ENCODE measurements around the gene KASH5.
A peak's percentile ranks its signal among the peaks of the same experiment; 100 is the strongest.
"Not testable (repeated sequence)": the region's sequence is repeated elsewhere in the genome, so short reads cannot be mapped to it uniquely, and the experiment has no call there.

The KASH5 gene

DNA sequence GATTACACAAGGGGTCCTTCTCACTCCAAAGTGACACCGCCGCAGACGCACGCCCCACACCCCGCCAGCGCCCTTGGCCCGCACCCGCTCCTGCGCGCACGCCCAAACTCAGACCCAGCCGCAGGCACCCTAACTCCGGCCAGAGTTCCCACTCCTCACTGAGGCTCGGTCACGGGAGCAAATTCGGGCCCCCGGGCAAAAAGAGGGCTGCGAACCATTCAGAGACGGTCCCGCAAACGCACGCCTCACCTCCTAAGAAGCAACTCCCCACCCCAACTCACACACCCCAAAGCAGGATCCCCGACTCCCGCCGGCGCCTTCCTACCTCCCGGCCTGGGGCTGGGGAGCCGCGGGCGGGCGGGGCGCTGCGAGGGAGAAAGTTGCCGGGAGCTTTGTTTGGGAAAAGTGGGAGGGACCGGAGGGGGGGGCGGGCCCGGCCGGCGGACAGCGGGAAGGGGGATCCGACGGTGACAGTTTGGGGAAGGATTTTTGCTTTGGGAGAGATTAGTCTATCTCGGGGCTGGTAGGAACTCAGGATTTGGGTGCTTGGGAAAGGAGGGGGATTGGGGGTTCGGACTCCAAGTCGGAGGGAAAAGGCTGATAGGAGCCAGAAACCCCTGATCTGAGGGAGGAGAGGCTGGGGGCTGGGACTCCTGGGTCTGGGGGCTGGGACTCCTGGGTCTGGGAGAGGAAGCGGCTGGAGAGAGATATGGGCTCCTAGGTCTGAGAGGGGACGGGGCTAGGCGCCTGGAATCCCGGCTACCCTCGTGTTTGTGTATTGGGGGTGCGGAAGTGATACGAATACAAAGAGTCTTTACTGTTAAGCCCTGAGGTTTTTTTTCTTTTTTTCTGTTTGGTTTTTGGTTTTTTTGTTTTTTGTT lies 25.8 kb upstream of the KASH5 start, which contains the start of gene TEAD2:
TEAD2 (minus strand) TSS at position 369 of the 881 bp plus-strand sequence. CDS start 2,341 bp downstream, outside the sequence.
- DNase-seq (ENCODE audit: low read depth in 2 of 2, low spot score in 1 of 2), result no peak

DNA sequence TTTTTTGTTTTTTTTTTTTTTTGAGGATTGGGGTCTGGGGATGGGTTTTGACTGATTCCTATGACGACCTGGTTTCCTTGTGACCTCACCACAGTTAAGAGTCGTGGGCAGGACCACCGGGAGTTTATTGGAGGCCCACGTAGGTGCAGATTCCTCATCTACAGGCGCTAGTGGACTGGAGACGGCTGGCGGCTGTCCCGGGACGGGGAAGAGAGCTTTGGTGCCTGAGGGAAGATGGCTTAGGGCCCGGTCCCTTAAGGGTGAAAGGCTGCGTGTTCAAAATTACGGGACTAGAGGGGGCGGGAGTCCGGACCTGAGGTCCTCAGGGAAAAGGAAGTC lies 25.2 kb upstream of the KASH5 start:
- no peak for DNase-seq (ENCODE audit: low read depth in 2 of 2, low spot score in 1 of 2)

DNA sequence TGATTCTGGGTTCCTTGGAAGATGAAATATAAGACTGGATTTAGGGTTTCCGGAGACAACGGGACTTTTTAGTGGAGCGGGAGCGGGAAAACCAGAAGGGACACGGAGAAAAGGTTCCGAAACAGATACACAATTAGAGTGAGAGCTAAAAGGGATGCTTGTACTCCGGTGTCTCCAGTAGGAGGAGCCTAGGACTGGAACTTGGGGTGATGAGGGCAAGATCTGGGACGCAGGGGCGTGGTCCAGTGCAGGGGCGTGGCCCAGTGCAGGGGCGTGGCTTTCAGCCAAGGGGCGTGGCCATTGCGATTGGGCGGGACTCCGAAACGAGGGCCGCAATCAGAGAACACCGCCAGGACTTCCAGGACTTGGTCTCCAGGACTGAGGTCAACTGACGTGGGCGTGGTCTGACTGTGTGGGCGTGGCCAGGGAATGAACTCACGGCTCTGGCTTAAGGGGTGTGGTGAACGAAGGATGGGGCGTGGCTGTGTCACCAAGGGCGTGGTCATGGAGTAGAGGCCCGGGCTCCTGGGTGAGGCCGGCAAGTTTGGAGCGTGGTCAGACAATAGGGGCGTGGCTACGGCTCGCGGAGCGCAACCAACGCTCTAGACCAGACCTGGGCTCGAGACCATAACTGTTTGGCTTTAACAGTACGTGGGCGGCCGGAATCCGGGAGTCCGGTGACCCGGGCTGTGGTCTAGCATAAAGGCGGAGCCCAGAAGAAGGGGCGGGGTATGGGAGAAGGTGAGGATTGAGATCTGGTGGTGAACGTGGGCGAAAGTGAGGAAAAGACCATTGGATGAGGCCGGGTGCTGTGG lies 24.6 kb upstream of the KASH5 start, which contains the start of gene DKKL1:
DKKL1 (plus strand) TSS at position 610 of the 815 bp plus-strand sequence; CDS start at position 732, 122 bp downstream.
- DNase-seq (ENCODE audit: low read depth in 2 of 2, low spot score in 1 of 2), result peak; percentile 14 to 41

DNA sequence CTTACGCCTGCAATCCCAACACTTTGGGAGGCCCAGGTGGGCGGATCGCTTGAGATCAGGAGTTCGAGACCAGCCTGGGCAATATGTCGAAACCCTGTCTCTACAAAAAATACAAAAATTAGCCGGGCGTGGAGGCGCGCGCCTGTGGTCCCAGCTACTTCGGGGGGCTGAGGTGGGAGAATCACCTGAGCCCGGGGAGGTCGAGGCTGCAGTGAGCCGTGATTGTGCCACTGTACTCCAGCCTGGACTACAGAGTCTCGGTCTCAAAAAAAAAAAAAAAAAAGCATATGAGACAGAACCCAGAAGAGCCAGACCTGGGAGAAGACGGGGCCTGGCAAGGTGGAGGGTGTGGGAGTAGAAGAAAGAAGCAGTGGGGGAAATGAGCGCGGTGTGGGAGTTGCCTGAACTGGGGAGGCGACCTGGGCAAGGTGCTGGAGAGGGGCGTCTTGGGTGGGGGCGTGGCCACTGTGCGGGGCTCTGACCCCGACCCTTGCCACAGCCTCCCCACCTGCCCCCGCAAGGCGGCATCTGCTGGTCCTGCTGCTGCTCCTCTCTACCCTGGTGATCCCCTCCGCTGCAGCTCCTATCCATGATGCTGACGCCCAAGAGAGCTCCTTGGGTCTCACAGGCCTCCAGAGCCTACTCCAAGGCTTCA lies 23.8 kb upstream of the KASH5 start:
- no peak for DNase-seq (ENCODE audit: low read depth in 2 of 2, low spot score in 1 of 2)

DNA sequence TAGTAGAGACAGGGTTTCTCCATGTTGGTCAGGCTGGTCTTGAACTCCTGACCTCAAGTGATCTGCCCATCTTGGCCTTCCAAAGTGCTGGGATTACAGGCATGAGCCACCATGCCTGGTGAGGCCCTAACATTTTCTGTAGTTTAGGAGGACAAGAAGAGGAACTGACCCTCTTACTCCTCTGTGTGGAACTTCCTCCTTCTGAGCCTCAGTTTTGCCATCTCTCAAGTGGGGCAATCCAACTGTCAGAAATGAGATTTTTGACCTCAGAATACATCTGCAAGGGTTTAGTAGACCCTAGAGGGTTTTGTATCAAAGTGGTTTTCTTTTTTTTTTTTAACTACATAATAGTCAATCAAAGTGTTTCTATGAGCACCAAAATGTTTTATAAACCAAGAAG lies 21.9 kb upstream of the KASH5 start:
- no peak for DNase-seq (ENCODE audit: low read depth in 2 of 2, low spot score in 1 of 2)

DNA sequence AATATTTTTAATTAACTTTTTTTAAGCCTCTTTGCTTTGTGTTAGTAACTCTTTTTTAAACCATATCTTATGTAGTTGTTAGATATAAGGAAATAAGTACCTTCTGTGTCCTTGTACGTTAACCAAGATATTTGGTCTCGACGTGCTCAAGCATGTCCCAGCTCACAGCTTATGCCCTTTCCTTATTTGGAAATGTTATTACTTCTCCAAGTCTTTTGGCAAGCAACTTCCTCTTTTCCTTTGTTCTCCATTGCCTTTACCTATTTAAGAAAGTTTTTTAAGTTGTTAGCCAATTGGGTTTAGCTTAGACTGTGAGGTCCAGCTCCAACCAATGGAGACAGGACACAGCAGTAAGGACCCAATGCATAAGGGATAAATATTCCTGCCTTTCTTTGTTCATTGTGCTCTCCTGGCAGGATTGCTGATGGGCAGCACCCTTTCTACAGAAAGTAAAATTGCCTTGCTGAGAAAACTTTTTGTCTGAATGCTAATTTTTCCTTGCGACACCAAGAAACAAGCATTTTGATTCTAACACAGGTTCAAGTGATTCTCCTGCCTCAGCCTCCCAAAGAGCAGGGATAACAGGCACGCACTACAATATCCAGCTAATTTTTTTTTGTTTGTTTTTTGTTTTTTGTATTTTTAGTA lies 19.2 kb upstream of the KASH5 start:
- DNase-seq (ENCODE audit: low read depth in 2 of 2, low spot score in 1 of 2), result no peak

DNA sequence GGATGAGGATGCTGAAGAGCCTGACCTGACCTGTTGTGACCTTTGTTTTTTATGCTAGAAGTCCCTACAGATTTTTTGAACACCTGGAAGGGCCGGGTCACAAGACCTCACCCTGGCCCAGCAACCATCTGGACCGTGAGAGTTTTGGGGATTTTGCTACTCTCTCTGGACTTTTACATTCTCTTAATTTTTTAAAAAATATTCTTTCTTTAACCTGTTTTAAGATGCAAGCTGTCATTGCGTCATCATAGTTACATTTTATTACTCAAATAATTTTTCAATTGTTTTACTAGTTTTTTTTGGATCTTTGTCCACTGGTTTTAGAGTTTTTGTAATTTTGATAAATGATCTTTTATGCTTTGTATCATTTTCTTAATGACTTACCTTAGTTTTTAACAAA lies 16.9 kb upstream of the KASH5 start:
- DNase-seq (ENCODE audit: low read depth in 2 of 2, low spot score in 1 of 2), result no peak

DNA sequence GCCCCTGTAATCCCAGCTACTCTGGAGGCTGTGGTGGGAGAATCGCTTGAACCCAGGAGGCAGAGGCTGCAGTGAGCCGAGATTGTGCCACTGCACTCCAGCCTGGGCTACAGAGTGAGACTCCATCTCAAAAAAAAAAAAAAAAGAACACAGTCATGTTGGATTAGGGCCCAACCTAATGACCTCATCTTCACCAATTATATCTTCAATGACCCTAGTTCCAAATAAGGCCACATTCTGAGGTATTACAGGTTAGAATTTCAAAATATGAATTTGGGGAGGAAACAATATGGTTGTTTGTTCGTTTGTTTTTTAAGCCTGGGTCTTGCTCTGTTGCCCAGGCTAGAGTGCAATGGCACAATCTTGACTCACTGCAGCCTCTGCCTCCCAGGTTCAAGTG lies 14.9 kb upstream of the KASH5 start:
- DNase-seq (ENCODE audit: low read depth in 2 of 2, low spot score in 1 of 2), result not testable (repeated sequence)

DNA sequence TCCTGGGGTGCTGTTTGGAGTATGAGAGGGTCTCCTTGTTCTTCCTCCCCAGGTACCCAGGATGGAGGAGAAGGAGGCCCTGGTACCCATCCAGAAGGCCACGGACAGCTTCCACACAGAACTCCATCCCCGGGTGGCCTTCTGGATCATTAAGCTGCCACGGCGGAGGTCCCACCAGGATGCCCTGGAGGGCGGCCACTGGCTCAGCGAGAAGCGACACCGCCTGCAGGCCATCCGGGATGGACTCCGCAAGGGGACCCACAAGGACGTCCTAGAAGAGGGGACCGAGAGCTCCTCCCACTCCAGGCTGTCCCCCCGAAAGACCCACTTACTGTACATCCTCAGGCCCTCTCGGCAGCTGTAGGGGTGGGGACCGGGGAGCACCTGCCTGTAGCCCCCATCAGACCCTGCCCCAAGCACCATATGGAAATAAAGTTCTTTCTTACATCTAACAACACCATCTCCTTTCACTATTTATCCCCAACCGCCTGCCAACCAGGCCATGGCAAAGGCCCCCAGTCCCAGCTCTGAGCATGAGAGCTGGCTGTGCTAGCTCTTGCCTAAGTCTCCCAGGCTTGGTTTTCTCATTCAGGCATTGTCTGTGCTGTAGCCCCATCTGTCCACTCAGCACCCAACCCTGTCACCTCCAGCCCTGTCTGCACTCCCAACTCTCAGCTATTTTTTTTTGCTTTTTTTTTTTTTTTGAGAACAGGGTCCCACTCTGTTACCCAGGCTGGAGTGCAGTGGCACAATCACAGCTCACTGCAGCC lies 13.2 kb upstream of the KASH5 start:
- DNase-seq (ENCODE audit: low read depth in 2 of 2, low spot score in 1 of 2), result no peak

DNA sequence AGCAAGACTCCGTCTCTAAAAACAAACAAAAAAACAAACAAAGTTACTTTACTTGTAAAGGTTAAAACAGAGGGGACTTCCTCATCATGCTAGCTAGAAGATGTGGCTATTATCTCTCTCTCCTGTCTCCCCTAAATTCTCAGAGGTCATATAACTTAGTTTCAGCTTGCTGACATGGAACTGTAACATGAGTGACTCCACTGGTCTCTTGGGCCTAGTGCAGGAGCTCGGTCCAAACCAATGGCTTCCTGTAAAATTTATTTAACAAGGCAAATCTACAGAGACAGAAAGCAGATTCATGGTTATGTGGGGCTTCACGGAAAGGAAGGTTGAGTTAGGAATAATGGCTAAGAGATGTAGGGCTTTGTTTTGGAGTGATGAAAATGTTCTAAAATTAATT lies 9.5 kb upstream of the KASH5 start:
- DNase-seq (ENCODE audit: low read depth in 2 of 2, low spot score in 1 of 2), result no peak

DNA sequence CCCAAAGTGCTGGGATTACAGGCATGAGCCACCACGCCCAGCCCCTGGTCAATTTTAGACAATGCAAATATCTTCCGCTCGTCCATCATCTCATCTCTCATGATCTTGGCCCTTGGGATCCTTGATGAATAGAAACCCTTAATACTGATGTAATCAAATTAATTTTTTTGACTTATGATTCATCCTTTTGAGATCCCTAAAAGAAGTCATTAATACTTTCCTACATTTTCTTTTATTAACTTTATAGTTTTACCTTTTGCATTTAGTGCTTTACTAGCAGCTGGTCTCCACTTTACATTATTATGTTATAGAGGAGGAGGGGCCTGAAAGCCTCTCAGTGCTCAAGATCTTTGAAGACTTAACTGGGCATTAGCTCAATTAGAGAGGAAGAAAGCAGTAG lies 7.7 kb upstream of the KASH5 start:
- no peak for DNase-seq (ENCODE audit: low read depth in 2 of 2, low spot score in 1 of 2)

DNA sequence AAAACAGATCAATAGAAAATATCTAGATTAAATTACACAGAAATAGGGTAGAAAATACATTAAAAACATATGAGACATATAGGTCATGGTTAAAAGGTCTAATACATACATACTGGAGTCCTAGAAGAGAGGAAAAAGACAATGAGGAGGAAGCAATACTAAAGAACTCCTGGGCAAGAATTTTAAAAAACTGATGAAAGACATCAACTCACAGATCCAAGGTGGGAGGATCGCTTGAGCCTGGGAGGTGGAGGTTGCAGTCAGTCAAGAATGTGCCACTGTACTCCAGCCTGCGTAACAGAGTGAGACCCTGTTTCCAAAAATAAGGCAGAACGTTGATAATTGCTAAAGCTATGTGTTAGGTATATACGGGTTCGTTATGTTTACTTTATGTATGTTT lies 5.4 kb upstream of the KASH5 start:
- no peak for DNase-seq (ENCODE audit: low read depth in 2 of 2, low spot score in 1 of 2)

DNA sequence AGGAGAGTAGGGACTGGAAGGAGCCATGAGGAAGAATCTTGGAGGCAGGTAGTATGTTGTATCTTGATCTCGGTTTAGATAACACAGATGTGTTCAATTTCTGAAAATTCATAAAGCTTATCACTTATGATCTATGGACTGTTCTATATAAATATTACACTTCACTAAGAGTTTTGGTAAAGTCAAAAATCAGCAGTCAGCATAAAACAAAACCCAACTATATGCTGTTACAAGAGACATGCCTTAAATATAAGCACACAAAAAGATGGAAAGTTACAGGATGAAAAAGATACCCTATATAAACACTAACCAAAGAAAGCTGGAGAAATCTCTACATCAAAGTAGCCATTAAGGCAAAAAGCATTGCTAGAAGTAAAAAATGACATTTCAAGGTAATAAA lies 4.5 kb upstream of the KASH5 start:
- no peak for DNase-seq (ENCODE audit: low read depth in 2 of 2, low spot score in 1 of 2)

DNA sequence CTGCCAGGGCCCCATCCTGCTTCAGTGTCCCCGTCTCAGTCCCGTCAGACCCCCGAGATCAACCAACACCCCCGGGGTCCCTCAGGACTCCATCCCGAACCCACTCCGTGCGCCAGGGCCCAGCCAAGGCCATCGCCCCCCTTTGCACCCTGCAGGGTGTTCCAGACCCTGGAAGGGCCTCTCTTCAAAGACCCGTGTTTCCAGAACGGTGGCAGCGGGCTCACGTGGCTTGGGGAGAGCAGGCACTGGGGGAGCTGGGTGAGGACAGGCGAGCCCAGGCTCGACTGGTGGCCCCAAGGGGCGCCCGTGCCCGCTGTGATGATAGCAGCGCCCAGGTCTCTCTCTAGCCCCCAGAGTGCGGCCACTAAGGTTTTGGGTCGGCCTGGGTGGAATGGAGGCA lies 1.4 kb downstream of the KASH5 start:
- DNase-seq (ENCODE audit: low read depth in 2 of 2, low spot score in 1 of 2), result no peak

DNA sequence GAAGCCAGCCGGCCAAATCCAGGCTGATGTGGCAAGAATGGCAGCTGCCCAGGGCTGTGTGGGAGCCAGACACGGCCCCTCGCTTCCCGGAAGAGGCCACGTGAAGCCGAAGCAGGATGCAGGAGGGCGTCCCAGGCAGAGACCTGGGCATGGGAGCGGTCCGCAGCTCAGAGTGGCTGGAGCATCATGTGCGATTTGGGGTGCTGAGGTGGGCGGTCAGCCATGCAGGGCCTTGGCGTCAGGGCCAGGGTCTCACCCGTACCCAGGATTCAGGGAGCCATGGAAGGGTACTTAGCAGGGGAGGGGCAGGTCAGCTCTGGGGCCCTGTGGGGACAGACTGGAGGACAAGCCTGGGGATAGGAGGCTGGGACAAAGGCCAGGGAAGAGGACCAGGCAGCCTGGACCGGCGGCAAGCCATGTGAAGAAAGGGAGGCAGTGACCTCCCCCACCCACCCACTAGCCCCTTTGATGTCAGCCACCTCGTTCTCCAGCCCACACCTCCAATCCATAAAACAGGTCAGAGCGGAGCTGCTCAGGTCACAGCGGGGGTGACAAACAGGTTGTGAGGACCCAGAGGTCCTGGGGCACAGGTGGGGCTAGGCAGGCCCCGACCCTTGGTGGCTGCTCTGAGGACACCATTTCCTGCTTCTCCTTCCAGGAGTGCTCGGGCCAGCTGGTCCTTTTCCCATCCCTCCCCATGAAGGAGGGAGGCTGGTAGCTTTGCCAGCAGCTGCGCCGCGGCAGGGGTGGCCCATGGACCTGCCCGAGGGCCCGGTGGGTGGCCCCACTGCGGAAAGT lies 2.3 kb downstream of the KASH5 start:
- DNase-seq (ENCODE audit: low read depth in 2 of 2, low spot score in 1 of 2), result no peak

DNA sequence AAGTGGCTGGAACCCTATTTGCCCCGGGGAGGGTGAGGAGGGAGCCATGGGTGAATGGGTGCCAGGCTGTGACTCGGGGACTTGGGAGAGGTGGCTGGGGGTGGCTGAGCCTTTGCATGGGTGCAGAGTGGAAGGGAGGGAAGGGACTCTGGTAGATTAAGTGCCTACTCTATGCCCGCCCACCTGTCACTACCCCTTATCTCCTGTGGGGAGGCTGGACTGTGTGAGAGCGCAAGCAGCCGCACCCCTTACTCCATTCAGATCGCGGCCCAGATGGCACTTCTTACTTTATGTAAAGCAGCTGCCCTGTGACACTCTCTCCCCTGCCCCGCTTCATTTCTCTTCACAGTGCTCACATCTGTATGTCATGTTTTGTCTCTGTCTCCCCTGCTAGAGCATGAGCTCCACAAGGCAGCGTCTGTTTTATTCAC lies 2.9 kb downstream of the KASH5 start:
- DNase-seq (ENCODE audit: low read depth in 2 of 2, low spot score in 1 of 2), result no peak

DNA sequence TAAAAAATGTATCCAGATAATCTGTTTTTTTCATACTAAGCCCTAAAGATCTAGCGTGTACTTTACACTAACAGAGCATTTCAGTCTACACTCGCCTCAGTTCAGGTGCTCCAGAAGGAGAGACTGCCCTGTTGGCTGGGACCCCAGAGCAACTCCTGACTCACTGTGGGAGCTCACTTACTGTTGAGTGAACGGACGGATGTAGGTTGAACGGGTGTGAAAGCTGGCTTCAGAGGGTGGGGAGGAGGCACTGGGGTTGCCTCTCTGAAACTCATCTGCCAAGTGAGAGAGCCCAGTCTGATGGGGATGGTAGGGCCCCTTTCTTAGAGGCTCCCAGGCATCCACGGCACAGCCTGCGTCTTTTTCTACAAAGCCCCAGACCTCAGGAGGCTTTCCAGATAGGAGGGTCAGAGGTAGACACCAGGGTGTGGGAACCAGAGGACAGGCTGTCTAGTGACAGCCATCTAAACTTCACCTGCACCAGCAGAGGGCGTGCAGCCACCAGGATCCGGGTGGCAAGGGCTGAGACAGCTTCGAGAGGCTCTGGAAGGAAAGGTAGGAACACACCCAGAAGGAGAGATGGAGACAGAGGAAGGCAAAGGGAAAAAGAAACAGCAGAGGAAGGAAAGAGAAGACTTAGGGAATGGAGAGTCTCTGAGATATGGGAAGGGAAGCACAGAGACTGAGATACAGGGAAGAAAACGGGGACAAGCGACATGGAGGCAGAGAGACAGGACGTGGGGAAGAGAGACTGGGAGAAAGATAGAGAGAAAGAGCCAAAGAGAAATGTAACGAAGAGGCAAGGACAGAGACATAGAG lies 3.7 kb downstream of the KASH5 start:
- DNase-seq (ENCODE audit: low read depth in 2 of 2, low spot score in 1 of 2), result peak; percentile 46 to 66

DNA sequence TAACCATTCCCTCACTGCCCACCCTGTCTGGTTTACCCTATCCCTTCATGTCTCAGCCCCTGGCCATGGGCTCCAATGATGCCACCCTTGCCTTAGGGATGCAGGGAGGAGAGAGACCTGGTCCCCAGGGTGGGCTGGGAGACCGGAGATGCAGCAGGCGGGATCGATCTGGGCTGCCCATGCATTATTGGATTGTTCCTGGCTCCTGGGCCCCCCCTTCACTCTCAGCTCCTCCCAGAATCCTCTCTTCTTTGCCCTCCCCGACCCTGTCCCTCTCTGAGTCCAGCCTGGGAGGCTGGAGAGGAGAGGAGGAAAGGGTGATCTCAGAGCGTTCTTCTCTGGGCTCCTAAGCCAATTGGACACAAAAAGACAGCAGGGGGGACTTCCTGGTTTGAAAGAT lies 5.8 kb downstream of the KASH5 start:
- no peak for DNase-seq (ENCODE audit: low read depth in 2 of 2, low spot score in 1 of 2)
